ENCODE results near the gene JUND. TPM values are rescaled to one million over a fixed set of nuclear protein-coding genes. Genes with fewer than 3 reads are reported as not detected.
A peak's percentile ranks its signal among the peaks of the same experiment; 100 is the strongest.

Gene JUND
- polyA plus RNA-seq, 4 donors, result 129 to 211 (median 162) TPM

- DNase-seq (no peak), FAIRE-seq (no peak)
- 90 to 94% (median 90%) methylated on average over 4 of the region's 4 CpGs for WGBS, 3 donors
- H3K4me3 ChIP-seq (ENCODE audit: low read depth in 1 of 3, low read length in 3 of 3), result no peak overlapping the region
- H3K36me3 ChIP-seq (ENCODE audit: control insufficient read depth in 3 of 3, insufficient read depth in 2 of 3, low read depth in 1 of 3, low read length in 3 of 3), result peaks cover 0 to 57% (median 0%) of the 10 kb centered on the region in 3 donors
- peaks cover 0 to 4% (median 0%) of the 10 kb centered on the region in 3 donors for H3K4me1 ChIP-seq (ENCODE audit: control insufficient read depth in 3 of 3, insufficient read depth in 2 of 3, low read depth in 1 of 3, low read length in 2 of 3)
- no peaks in the 10 kb centered on the region for H3K9me3 ChIP-seq (ENCODE audit: control insufficient read depth in 2 of 2, insufficient read depth in 1 of 2, low read depth in 1 of 2, low read length in 1 of 2)
- no peak overlapping the region for H3K27ac ChIP-seq (ENCODE audit: low read depth in 1 of 3, low read length in 2 of 3)
- peaks cover 0 to 2% (median 0%) of the 10 kb centered on the region in 3 donors for H3K27me3 ChIP-seq (ENCODE audit: control insufficient read depth in 3 of 3, insufficient read depth in 3 of 3, low read length in 3 of 3)
Observed at GRCh38 chr19:18259893-18260292, 21.5 kb downstream of the JUND start.

DNA sequence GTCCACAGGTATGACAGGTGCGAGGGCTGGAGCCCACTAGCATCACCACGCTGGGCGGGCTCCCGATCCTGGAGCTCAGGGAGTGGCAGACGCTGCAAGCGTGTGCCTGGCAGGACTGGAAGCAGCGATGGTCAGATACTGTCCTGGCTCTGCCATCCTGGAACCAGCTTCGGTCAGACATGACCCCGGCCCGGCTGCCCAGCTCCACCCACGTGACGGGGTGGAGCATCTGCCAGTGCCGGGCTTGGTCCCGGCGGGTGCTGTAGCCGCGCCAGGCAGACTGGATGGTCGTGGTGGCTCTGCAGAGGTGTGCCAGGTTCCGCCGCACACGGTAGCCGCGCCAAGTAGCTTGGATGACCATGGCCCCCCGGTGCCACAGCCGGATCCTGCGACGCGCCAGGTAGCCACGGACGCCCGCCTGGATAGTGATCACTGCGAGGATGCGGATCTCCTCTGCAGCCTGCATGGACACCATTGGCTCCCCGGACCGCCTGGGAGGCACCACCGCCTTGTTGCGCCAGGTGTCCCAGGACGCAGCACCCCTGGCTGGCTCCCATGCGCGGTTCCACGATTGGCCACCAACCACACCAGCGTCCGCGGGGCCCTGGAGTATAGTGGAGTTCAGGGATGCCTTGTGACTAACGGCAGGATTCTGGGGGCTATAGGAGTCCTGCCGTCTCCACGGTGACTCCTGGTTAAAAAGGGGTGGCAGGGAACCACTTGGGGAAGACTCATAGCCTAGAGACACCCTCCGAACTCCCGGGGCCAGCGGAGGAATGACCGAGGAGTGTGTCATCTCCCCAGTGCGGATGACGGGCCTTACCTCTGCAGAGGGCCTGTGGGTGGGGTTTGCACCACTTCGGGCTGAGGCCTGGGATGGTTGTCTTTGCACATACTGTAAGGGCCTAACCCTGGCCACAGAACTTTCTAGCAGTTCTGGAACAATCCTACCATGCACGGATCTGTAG, 23.6 kb downstream of the JUND start:
- DNase-seq, result no peak
- Histone ChIP-seq H3K4me1 (ENCODE audit: control insufficient read depth in 3 of 3, insufficient read depth in 2 of 3, low read depth in 1 of 3, low read length in 2 of 3) (peaks cover 0 to 23% (median 0%) of the 10 kb centered on the region in 3 donors), H3K27me3 (ENCODE audit: control insufficient read depth in 3 of 3, insufficient read depth in 3 of 3, low read length in 3 of 3) (peaks cover 0 to 2% (median 0%) of the 10 kb centered on the region in 3 donors), H3K36me3 (ENCODE audit: control insufficient read depth in 3 of 3, insufficient read depth in 2 of 3, low read depth in 1 of 3, low read length in 3 of 3) (peaks cover 0 to 36% (median 0%) of the 10 kb centered on the region in 3 donors), H3K27ac (ENCODE audit: low read depth in 1 of 3, low read length in 2 of 3) (no peak overlapping the region), H3K9me3 (ENCODE audit: control insufficient read depth in 2 of 2, insufficient read depth in 1 of 2, low read depth in 1 of 2, low read length in 1 of 2) (no peaks in the 10 kb centered on the region), H3K4me3 (ENCODE audit: low read depth in 1 of 3, low read length in 3 of 3) (no peak overlapping the region)
- 88 to 92% (median 90%) methylated on average over 46 to 55 of the region's 55 CpGs for WGBS, 3 donors
- FAIRE-seq, result no peak

DNA sequence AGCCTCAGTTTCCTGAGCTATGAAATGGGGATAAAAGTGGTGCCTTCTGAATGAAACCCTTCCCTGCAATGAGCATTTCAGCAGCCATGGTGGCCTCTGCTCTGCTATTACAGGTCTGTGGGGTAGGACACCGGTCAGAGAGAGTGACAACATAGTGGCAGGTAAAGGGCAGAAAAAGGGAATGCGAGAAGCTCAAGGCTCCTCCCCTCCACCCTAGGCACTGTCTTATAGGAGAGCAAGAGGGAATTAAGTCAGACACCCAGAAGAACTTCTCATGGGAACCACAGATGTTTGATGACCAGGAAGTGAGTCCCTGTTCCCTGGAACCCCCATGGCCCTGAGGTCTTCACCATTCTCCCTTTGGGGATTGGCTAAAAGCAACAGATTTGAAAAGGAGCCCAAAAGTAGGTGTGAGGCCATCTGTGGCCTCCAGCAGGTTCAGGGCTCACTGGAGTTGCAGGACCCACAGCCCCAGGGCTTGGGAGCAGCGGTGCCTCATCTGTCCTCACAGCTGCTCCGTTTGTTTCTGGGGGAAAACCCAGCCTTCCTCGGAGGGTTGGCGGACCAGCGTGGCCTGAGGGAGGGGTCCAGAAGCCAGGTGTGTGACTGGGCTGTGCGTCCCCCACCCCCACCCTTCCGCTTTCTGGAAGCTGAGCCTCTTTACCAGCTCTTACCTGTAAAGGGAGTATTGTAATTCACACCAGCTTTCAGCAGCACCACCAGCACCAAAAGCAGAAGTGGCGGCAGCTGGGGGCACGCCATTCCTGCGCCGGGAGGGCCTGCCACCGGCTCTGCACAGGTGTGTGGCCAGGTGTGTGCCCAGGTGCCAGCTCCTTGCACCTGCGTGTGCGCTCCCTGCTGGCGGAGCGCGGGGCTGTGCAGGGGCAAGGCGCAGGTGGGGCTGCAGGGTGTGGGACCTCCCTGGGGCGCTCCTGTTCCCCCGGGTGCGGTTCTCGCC, 26.6 kb downstream of the JUND start:
- peaks cover 0 to 7% of the 10 kb centered on the region in 2 donors for H3K9me3 ChIP-seq (ENCODE audit: control insufficient read depth in 2 of 2, insufficient read depth in 1 of 2, low read depth in 1 of 2, low read length in 1 of 2)
- peak overlapping the region in 2 of 3 donors; percentile 2 to 24 for H3K4me3 ChIP-seq (ENCODE audit: low read depth in 1 of 3, low read length in 3 of 3)
- FAIRE-seq (no peak), DNase-seq (peak; percentile 70 to 73)
- 10 to 21% (median 12%) methylated on average over 21 to 24 of the region's 24 CpGs for WGBS, 3 donors
- peaks cover 0 to 25% (median 0%) of the 10 kb centered on the region in 3 donors for H3K4me1 ChIP-seq (ENCODE audit: control insufficient read depth in 3 of 3, insufficient read depth in 2 of 3, low read depth in 1 of 3, low read length in 2 of 3)
- H3K36me3 ChIP-seq (ENCODE audit: control insufficient read depth in 3 of 3, insufficient read depth in 2 of 3, low read depth in 1 of 3, low read length in 3 of 3), result peaks cover 0 to 22% (median 0%) of the 10 kb centered on the region in 3 donors
- H3K27ac ChIP-seq (ENCODE audit: low read depth in 1 of 3, low read length in 2 of 3), result peak overlapping the region; percentile 40 to 88 (median 74)
- H3K27me3 ChIP-seq (ENCODE audit: control insufficient read depth in 3 of 3, insufficient read depth in 3 of 3, low read length in 3 of 3), result peaks cover 0 to 2% (median 0%) of the 10 kb centered on the region in 3 donors

DNA sequence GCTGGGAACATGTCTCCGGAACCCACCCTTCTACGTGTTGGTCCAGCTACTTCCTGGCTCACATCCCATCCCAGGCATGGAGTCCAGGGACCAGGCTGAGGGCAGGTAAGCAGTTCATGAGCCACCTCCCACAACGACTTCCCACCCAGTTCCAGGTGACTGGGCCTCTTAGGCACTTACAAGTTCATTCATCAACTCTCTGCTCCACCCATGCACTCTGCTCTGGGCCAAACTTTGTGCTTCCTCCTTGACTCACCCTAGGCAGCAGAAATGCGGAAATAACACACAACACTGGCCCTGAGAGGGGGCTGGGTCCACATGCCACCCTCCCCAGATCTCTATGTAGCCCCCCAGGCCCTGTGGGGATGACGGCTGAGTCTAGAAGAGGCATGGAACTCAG, 27.7 kb downstream of the JUND start:
- peaks cover 0 to 2% (median 0%) of the 10 kb centered on the region in 3 donors for H3K27me3 ChIP-seq (ENCODE audit: control insufficient read depth in 3 of 3, insufficient read depth in 3 of 3, low read length in 3 of 3)
- H3K4me1 ChIP-seq (ENCODE audit: control insufficient read depth in 3 of 3, insufficient read depth in 2 of 3, low read depth in 1 of 3, low read length in 2 of 3), result peaks cover 0 to 25% (median 0%) of the 10 kb centered on the region in 3 donors
- H3K4me3 ChIP-seq (ENCODE audit: low read depth in 1 of 3, low read length in 3 of 3), result no peak overlapping the region
- H3K27ac ChIP-seq (ENCODE audit: low read depth in 1 of 3, low read length in 2 of 3), result peak overlapping the region; percentile 56 to 88 (median 74)
- peak; percentile 79 to 93 for DNase-seq
- 24 to 38% (median 35%) methylated on average over 5 of the region's 5 CpGs for WGBS, 3 donors
- no peak for FAIRE-seq
- H3K9me3 ChIP-seq (ENCODE audit: control insufficient read depth in 2 of 2, insufficient read depth in 1 of 2, low read depth in 1 of 2, low read length in 1 of 2), result peaks cover 0 to 9% of the 10 kb centered on the region in 2 donors
- H3K36me3 ChIP-seq (ENCODE audit: control insufficient read depth in 3 of 3, insufficient read depth in 2 of 3, low read depth in 1 of 3, low read length in 3 of 3), result peaks cover 0 to 20% (median 0%) of the 10 kb centered on the region in 3 donors

DNA sequence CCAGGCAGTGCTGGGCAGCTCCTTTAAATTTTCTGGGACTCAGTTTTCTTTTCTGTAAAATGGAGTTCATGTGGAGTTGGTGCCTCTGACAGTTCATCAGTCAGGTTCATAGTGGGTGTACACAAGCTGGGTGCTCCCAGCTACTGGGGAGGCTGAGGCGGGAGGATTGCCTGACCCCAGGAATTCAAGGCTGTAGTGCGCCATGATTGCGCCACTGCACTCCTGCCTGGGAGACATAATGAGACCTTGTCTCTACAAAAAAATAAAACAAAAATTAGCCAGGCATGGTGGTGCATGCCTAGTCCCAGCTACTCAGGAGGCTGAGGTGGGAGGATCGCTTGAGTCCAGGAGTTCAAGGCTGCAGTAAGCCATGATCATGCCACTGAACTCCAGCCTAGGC, 28.3 kb downstream of the JUND start:
- WGBS, 3 donors, result 77 to 90% (median 85%) methylated on average over 4 of the region's 4 CpGs
- no peak for FAIRE-seq
- H3K9me3 ChIP-seq (ENCODE audit: control insufficient read depth in 2 of 2, insufficient read depth in 1 of 2, low read depth in 1 of 2, low read length in 1 of 2), result peaks cover 0 to 9% of the 10 kb centered on the region in 2 donors
- peaks cover 0 to 15% (median 0%) of the 10 kb centered on the region in 3 donors for H3K36me3 ChIP-seq (ENCODE audit: control insufficient read depth in 3 of 3, insufficient read depth in 2 of 3, low read depth in 1 of 3, low read length in 3 of 3)
- H3K27ac ChIP-seq (ENCODE audit: low read depth in 1 of 3, low read length in 2 of 3), result peak overlapping the region in 2 of 3 donors; percentile 56 to 88
- DNase-seq, result peak in 1 of 2 donors; percentile 2
- peaks cover 0 to 2% (median 0%) of the 10 kb centered on the region in 3 donors for H3K27me3 ChIP-seq (ENCODE audit: control insufficient read depth in 3 of 3, insufficient read depth in 3 of 3, low read length in 3 of 3)
- H3K4me3 ChIP-seq (ENCODE audit: low read depth in 1 of 3, low read length in 3 of 3), result no peak overlapping the region
- H3K4me1 ChIP-seq (ENCODE audit: control insufficient read depth in 3 of 3, insufficient read depth in 2 of 3, low read depth in 1 of 3, low read length in 2 of 3), result peaks cover 0 to 25% (median 0%) of the 10 kb centered on the region in 3 donors

- DNase-seq (no peak), FAIRE-seq (no peak)
Observed at GRCh38 chr19:18252370-18252717, 29.1 kb downstream of the JUND start.

DNA sequence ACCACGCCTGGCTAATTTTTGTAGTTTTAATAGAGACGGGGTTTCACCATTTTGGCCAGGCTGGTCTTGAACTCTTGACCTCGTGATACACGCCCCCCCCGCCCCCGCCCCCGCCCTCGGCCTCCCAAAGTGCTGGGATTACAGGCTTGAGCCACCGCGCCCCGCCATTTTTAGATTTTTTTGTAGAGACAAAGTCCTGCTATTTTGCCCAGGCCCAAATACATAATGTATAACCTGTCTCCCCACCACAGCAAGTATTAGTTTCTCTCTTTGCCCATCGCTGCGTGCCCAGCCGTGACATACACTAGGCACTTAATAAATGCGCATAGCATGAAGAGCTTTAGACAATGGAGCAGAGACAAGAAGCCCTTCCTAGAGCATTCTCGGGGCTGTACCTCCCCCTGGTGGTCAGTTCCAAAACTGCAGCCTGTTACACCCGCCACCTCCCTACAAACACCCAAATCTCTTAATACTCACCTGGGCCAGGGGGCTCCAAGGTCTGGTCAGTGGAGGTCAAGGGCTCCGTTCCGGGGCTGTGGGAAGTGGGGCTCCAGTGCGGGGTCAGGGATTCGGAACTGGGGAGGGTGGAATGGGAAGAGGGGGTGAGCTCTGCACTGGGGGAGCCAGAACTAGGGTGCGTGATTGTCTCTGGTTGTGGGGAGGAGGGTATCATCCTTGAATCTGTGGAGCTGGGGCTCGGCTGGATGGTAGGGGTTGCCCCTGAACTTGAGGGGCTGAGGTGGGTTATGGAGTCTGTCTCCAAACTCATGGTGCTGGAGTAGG, 29.6 kb downstream of the JUND start:
- DNase-seq (peak; percentile 77 to 80), FAIRE-seq (no peak)
- Histone ChIP-seq H3K4me1 (ENCODE audit: control insufficient read depth in 3 of 3, insufficient read depth in 2 of 3, low read depth in 1 of 3, low read length in 2 of 3) (peaks cover 0 to 25% (median 0%) of the 10 kb centered on the region in 3 donors), H3K27me3 (ENCODE audit: control insufficient read depth in 3 of 3, insufficient read depth in 3 of 3, low read length in 3 of 3) (peaks cover 0 to 2% (median 0%) of the 10 kb centered on the region in 3 donors), H3K36me3 (ENCODE audit: control insufficient read depth in 3 of 3, insufficient read depth in 2 of 3, low read depth in 1 of 3, low read length in 3 of 3) (peaks cover 0 to 2% (median 0%) of the 10 kb centered on the region in 3 donors), H3K27ac (ENCODE audit: low read depth in 1 of 3, low read length in 2 of 3) (no peak overlapping the region), H3K4me3 (ENCODE audit: low read depth in 1 of 3, low read length in 3 of 3) (no peak overlapping the region), H3K9me3 (ENCODE audit: control insufficient read depth in 2 of 2, insufficient read depth in 1 of 2, low read depth in 1 of 2, low read length in 1 of 2) (peaks cover 0 to 9% of the 10 kb centered on the region in 2 donors)
- WGBS, 3 donors, result 21 to 24% (median 24%) methylated on average over 20 to 23 of the region's 23 CpGs

More at GRCh38 chr19:18252370-18252717, 29.1 kb downstream of the JUND start:
- peaks cover 0 to 2% (median 0%) of the 10 kb centered on the region in 3 donors for H3K27me3 ChIP-seq (ENCODE audit: control insufficient read depth in 3 of 3, insufficient read depth in 3 of 3, low read length in 3 of 3)
- no peak overlapping the region for H3K27ac ChIP-seq (ENCODE audit: low read depth in 1 of 3, low read length in 2 of 3)
- peaks cover 0 to 8% (median 0%) of the 10 kb centered on the region in 3 donors for H3K36me3 ChIP-seq (ENCODE audit: control insufficient read depth in 3 of 3, insufficient read depth in 2 of 3, low read depth in 1 of 3, low read length in 3 of 3)
- peaks cover 0 to 9% of the 10 kb centered on the region in 2 donors for H3K9me3 ChIP-seq (ENCODE audit: control insufficient read depth in 2 of 2, insufficient read depth in 1 of 2, low read depth in 1 of 2, low read length in 1 of 2)
- WGBS, 3 donors, result 63 to 73% (median 67%) methylated on average over 7 of the region's 7 CpGs
- H3K4me1 ChIP-seq (ENCODE audit: control insufficient read depth in 3 of 3, insufficient read depth in 2 of 3, low read depth in 1 of 3, low read length in 2 of 3), result peaks cover 0 to 25% (median 0%) of the 10 kb centered on the region in 3 donors
- H3K4me3 ChIP-seq (ENCODE audit: low read depth in 1 of 3, low read length in 3 of 3), result no peak overlapping the region

Measured in small intestine (tissue), 7 donors.